A549 (cell line): ENCODE results near the gene PHF20.
"Not testable (repeated sequence)": the region's sequence is repeated elsewhere in the genome, so short reads cannot be mapped to it uniquely, and the experiment has no call there.

Source experiments
- CEBPB ChIP-seq, 2 experiments: fragments of >200 bp in 1 of 2; sonication (Bioruptor Twin) in 1 of 2; formaldehyde crosslinking in 1 of 2; IDR thresholded peaks; 2 replicates each; pipeline ENCODE4 v1.6.1; 2012 to 2016
- CTCF ChIP-seq: fragments of >200 bp; sonication (Bioruptor Twin); formaldehyde crosslinking; IDR thresholded peaks from 3 replicates; pipeline ENCODE4 v1.5.1; 2016
- EHMT2 ChIP-seq: fragments of 200-600 bp; sonication (generic); IDR thresholded peaks from 2 replicates; pipeline ENCODE4 v1.6.1; 2016; ENCODE audit warnings: antibody characterized with exemption, low read depth, mild to moderate bottlenecking, moderate library complexity
- EP300 ChIP-seq, 2 experiments: fragments of >200 bp; sonication (Bioruptor Twin); formaldehyde crosslinking; IDR thresholded peaks; 2 replicates in 1 of 2; 3 replicates in 1 of 2; pipeline ENCODE4 v1.6.1; 2016 to 2017
- NR3C1 ChIP-seq: fragments of >200 bp; sonication (Bioruptor Twin); formaldehyde crosslinking; IDR thresholded peaks from 3 replicates; pipeline ENCODE4 v1.6.1; 2017
- PBX3 ChIP-seq: IDR thresholded peaks from 2 replicates; pipeline ENCODE4 v1.6.1; 2012
- POLR2A ChIP-seq: IDR thresholded peaks from 2 replicates; pipeline ENCODE4 v1.6.1; 2012; ENCODE audit warnings: mild to moderate bottlenecking, low read length
- RCOR1 ChIP-seq: fragments of 150-350 bp; IDR thresholded peaks from 2 replicates; pipeline ENCODE4 v1.6.1; 2014; ENCODE audit warnings: antibody characterized with exemption, low read length, low read depth
- RNF2 ChIP-seq: fragments of 200-600 bp; sonication (generic); IDR thresholded peaks from 2 replicates; pipeline ENCODE4 v1.6.1; 2016; ENCODE audit warnings: low read depth, mild to moderate bottlenecking, antibody characterized with exemption, moderate library complexity, borderline replicate concordance
- ZC3H11A ChIP-seq: fragments of 450-650 bp; IDR thresholded peaks from 2 replicates; pipeline ENCODE4 v1.6.1; 2014; ENCODE audit warnings: antibody characterized with exemption, mild to moderate bottlenecking

- not testable (repeated sequence) for TF ChIP-seq EP300 (IDR thresholded peaks at IDR 0.05); RCOR1; CTCF; ZC3H11A; CEBPB (IDR thresholded peaks at IDR 0.05); NR3C1; POLR2A; EHMT2; PBX3; RNF2
These were observed 72.1 kb downstream of the PHF20 start for GRCh38 chr20:35843894-35844293.
